Retinal pigment epithelial cell (primary cell): ENCODE measurements around the gene UNC13B.

ENCODE experiments used
- DNase-seq: peaks from one replicate; pipeline ENCODE4 v3.0.0-alpha.2; 2010; ENCODE audit warnings: low read depth
- H3K4me3 ChIP-seq: 2 replicates; pipeline ENCODE4 v1.5.1; 2011; ENCODE audit warnings: mild to moderate bottlenecking, low read length, control low read depth, moderate library complexity
- TF ChIP-seq, protein P1 (sequence below): conservative IDR thresholded peaks from 2 replicates; pipeline ENCODE4 v1.5.1; 2011; ENCODE audit warnings: low read depth, low read length, control low read depth, inconsistent platforms

The UNC13B gene

GRCh38 chr9:35269919-35270318 lies 108.1 kb downstream of the UNC13B start:
- TF ChIP-seq, protein P1, sequence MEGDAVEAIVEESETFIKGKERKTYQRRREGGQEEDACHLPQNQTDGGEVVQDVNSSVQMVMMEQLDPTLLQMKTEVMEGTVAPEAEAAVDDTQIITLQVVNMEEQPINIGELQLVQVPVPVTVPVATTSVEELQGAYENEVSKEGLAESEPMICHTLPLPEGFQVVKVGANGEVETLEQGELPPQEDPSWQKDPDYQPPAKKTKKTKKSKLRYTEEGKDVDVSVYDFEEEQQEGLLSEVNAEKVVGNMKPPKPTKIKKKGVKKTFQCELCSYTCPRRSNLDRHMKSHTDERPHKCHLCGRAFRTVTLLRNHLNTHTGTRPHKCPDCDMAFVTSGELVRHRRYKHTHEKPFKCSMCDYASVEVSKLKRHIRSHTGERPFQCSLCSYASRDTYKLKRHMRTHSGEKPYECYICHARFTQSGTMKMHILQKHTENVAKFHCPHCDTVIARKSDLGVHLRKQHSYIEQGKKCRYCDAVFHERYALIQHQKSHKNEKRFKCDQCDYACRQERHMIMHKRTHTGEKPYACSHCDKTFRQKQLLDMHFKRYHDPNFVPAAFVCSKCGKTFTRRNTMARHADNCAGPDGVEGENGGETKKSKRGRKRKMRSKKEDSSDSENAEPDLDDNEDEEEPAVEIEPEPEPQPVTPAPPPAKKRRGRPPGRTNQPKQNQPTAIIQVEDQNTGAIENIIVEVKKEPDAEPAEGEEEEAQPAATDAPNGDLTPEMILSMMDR, result no peak
- no peak for DNase-seq
- H3K4me3 ChIP-seq, result no peak overlapping the region

DNA sequence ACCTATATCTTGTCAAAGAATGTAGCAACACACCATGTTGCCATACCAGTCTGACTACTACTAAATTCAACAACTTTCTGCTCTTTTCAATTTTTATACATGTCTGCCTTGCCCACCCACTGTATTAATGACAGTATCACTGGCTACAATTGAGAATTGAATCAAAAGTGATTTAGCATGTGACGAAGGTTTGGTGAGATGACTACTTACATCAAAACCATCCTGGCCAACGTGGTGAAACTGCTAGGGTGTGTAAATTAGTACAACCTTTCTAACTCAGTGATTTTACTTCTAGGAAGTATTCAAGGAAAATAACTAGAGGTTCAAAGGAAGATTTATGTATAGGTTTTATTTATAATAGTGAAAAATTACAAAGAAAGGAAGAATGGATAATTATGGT lies 109.8 kb downstream of the UNC13B start:
- no peak for DNase-seq
- H3K4me3 ChIP-seq, result no peak overlapping the region
- TF ChIP-seq, protein P1, result no peak

- TF ChIP-seq, protein P1, result no peak
- no peak overlapping the region for H3K4me3 ChIP-seq
- no peak for DNase-seq
These were observed 111.2 kb downstream of the UNC13B start for GRCh38 chr9:35272989-35273388.

DNA sequence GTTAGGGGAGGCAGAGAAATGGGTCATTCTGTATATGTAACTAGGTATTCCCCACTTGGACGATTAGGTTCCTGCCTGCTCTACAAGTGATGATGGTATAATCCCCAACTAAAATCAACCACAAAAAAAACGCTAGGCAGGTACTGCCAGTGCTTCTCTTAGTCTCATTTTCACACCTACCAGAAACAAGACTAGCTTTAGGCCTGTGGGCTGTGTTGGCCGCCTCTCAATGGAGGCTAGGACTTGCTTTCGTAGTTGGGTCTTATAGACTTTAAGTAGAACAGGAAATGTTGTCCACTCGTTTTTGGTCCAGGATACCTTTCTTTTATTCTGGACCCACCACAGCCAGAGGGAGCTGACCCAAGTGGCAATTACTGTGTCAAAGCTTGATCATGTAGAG lies 111.8 kb downstream of the UNC13B start:
- H3K4me3 ChIP-seq, result no peak overlapping the region
- TF ChIP-seq, protein P1, result no peak
- no peak for DNase-seq

- TF ChIP-seq, protein P1, result no peak
- no peak for DNase-seq
- H3K4me3 ChIP-seq, result no peak overlapping the region
These were observed 113.2 kb downstream of the UNC13B start for GRCh38 chr9:35274993-35275392.

DNA sequence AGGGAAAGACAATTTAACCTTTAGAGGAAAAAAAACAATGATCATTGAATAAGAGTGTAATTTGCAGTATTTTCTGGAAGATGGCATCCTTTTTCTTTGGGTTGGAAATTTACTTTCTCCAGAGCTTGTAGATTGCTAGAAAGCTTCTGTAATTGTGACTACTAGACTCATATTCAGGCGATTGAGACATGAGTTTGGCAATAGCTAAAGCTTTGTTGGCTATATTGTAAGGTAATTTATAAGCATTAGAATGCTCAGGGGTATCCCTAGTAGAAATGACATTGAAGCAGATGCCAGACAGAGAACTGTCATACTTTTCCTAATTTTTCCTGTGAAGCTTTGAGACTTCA lies 115.3 kb downstream of the UNC13B start:
- no peak overlapping the region for H3K4me3 ChIP-seq
- no peak for DNase-seq
- TF ChIP-seq, protein P1, result no peak

- H3K4me3 ChIP-seq, result no peak overlapping the region
- TF ChIP-seq, protein P1, result no peak
- no peak for DNase-seq
These were observed 116.0 kb downstream of the UNC13B start for GRCh38 chr9:35277628-35278359.
